ENCODE data around the gene SLU7. TPM values are rescaled to one million over a fixed set of nuclear protein-coding genes. Genes with fewer than 3 reads are reported as not detected.

The SLU7 gene
- total RNA-seq, 4 donors from 2014 or later, result 48.1 to 118 (median 83.8) TPM

GRCh38 chr5:160357394-160357793 lies 61.5 kb downstream of the SLU7 start:
- TF ChIP-seq EP300 (IDR thresholded peaks at IDR 0.05), result no peak
- no peak for TF ChIP-seq POLR2A (IDR thresholded peaks at IDR 0.05)
- TF ChIP-seq POLR2AphosphoS5 (IDR thresholded peaks at IDR 0.05), result no peak
- TF ChIP-seq CTCF (IDR thresholded peaks at IDR 0.05), result no peak
- no peaks in the 10 kb centered on the region for H3K9me3 ChIP-seq
- H3K4me1 ChIP-seq, result peaks cover 39% of the 10 kb centered on the region
- H3K27me3 ChIP-seq, result no peaks in the 10 kb centered on the region
- 55% methylated on average over 7 of the region's 7 CpGs for WGBS
- no peak for DNase-seq (ENCODE audit: low spot score in 2 of 2)
- H3K27ac ChIP-seq, result no peak overlapping the region
- H3K36me3 ChIP-seq, result no peaks in the 10 kb centered on the region
- H3K4me3 ChIP-seq, result no peak overlapping the region

GRCh38 chr5:160356550-160357347 lies 62.1 kb downstream of the SLU7 start:
- TF ChIP-seq EP300 (IDR thresholded peaks at IDR 0.05) (no peak), CTCF (IDR thresholded peaks at IDR 0.05) (no peak), POLR2AphosphoS5 (IDR thresholded peaks at IDR 0.05) (no peak), POLR2A (IDR thresholded peaks at IDR 0.05) (no peak)
- 74% methylated on average over 7 of the region's 7 CpGs for WGBS
- Histone ChIP-seq H3K9me3 (no peaks in the 10 kb centered on the region), H3K4me3 (no peak overlapping the region), H3K27me3 (no peaks in the 10 kb centered on the region), H3K27ac (no peak overlapping the region), H3K4me1 (peaks cover 39% of the 10 kb centered on the region), H3K36me3 (no peaks in the 10 kb centered on the region)
- no peak for DNase-seq (ENCODE audit: low spot score in 2 of 2)

- Histone ChIP-seq H3K27me3 (no peaks in the 10 kb centered on the region), H3K9me3 (no peaks in the 10 kb centered on the region), H3K4me3 (no peak overlapping the region), H3K4me1 (peaks cover 24% of the 10 kb centered on the region), H3K27ac (no peak overlapping the region), H3K36me3 (no peaks in the 10 kb centered on the region)
- no peak for DNase-seq (ENCODE audit: low spot score in 2 of 2)
- 89% methylated on average over 14 of the region's 14 CpGs for WGBS
- no peak for TF ChIP-seq CTCF (IDR thresholded peaks at IDR 0.05)
- TF ChIP-seq POLR2A (IDR thresholded peaks at IDR 0.05), result no peak
- TF ChIP-seq EP300 (IDR thresholded peaks at IDR 0.05), result no peak
These were observed 64.2 kb downstream of the SLU7 start for GRCh38 chr5:160354666-160355065.

GRCh38 chr5:160353379-160353778 lies 65.5 kb downstream of the SLU7 start:
- Histone ChIP-seq H3K4me3 (no peak overlapping the region), H3K4me1 (peaks cover 11% of the 10 kb centered on the region), H3K36me3 (no peaks in the 10 kb centered on the region), H3K27me3 (no peaks in the 10 kb centered on the region), H3K9me3 (no peaks in the 10 kb centered on the region), H3K27ac (no peak overlapping the region)
- 83% methylated on average over 8 of the region's 8 CpGs for WGBS
- TF ChIP-seq POLR2AphosphoS5 (IDR thresholded peaks at IDR 0.05) (no peak), CTCF (IDR thresholded peaks at IDR 0.05) (no peak), POLR2A (IDR thresholded peaks at IDR 0.05) (no peak), EP300 (IDR thresholded peaks at IDR 0.05) (no peak)
- DNase-seq (ENCODE audit: low spot score in 2 of 2), result no peak

GRCh38 chr5:160352308-160352707 lies 66.6 kb downstream of the SLU7 start:
- 87% methylated on average over 4 of the region's 4 CpGs for WGBS
- H3K27me3 ChIP-seq, result no peaks in the 10 kb centered on the region
- no peak for TF ChIP-seq POLR2AphosphoS5 (IDR thresholded peaks at IDR 0.05)
- no peak for TF ChIP-seq CTCF (IDR thresholded peaks at IDR 0.05)
- no peak for TF ChIP-seq EP300 (IDR thresholded peaks at IDR 0.05)
- no peak for TF ChIP-seq POLR2A (IDR thresholded peaks at IDR 0.05)
- H3K9me3 ChIP-seq, result no peaks in the 10 kb centered on the region
- no peaks in the 10 kb centered on the region for H3K36me3 ChIP-seq
- no peak overlapping the region for H3K4me3 ChIP-seq
- DNase-seq (ENCODE audit: low spot score in 2 of 2), result no peak
- no peak overlapping the region for H3K27ac ChIP-seq
- peaks cover under 1% of the 10 kb centered on the region for H3K4me1 ChIP-seq

Other genes with a start within 250 kb of the SLU7 start
- 1 to 10 TPM in 1 of 4 donors, not detected in 3; 2.5 TPM for gene FABP6, start 189.6 kb downstream of the SLU7 start, total RNA-seq
- 1 to 10 TPM in 2 of 4 donors, under 1 TPM in 1, not detected in 1; 0.34 to 1.2 (median 1.2) TPM for gene CCNJL, start 106.5 kb downstream of the SLU7 start, total RNA-seq
- under 1 TPM in 2 of 4 donors, not detected in 2; 0.21 to 0.23 TPM for gene C1QTNF2, start 48.5 kb downstream of the SLU7 start, total RNA-seq
- 1 to 10 TPM in 2 of 4 donors, under 1 TPM in 2; 0.57 to 3.9 (median 1.2) TPM for gene FAM200C, start 19.0 kb downstream of the SLU7 start, total RNA-seq
- gene PTTG1, start 2.8 kb upstream of the SLU7 start, total RNA-seq, result 10 to 100 TPM; 31.7 to 98.9 (median 49.9) TPM

Data from suprapubic skin (tissue), 4 donors.